ENCODE results near the gene SLC24A3.

Gene SLC24A3

DNA sequence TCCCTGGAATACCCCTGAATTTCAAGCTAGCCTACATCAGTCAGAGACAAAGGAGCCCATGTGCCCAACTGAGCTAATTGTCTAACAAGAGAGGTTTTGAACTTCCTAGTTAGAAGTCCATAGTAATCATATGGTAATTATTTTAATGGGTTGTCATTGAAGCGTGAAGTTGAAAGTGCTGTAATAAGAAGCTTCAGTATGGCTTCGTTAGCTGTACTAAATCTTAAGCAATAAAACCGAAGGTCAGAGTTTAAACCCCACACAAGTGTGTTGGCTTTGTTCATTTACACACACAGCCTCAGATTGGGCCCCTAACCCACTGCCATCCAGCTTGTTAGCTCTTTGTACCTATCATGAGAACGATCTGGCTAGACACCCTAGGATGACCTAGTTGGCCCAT is 350.0 kb downstream of the SLC24A3 start:
- no peak for DNase-seq

DNA sequence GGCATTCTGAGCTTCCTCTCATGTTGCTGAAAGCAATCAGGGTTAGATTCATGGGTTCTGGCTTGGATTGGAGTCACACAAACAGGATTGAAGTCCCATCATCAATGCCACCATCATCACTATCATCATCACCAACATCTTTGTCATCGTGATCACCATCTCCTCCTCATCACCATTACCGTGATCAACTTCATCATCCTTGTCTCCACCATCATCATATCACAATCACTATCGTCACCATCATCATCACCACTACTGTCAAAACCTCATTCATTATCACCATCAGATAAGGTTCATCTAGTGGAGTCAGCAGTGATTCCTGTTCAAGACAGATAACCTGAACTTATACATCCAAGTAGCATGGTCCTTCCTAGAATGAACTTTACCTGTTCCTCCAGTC is 351.8 kb downstream of the SLC24A3 start:
- DNase-seq = no peak

DNA sequence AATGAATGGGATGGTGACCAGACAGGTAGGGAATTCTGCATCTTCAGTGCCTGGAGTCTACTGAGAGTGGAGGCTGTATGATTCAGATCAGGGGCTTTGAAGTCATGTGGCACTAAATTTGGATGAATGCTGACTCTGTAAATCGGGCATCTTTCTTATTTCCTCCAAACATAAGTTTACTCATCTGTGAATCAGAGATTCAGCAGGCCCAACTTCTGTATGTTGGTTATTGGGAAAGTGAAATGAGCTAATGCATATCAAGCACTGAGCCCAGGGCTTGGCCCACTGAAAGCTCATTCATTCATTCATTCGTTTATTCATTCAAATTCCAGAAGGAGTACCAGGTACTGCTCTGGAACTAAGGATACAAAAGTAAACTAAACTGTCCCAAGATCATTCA is 353.3 kb downstream of the SLC24A3 start:
- no peak for DNase-seq

DNA sequence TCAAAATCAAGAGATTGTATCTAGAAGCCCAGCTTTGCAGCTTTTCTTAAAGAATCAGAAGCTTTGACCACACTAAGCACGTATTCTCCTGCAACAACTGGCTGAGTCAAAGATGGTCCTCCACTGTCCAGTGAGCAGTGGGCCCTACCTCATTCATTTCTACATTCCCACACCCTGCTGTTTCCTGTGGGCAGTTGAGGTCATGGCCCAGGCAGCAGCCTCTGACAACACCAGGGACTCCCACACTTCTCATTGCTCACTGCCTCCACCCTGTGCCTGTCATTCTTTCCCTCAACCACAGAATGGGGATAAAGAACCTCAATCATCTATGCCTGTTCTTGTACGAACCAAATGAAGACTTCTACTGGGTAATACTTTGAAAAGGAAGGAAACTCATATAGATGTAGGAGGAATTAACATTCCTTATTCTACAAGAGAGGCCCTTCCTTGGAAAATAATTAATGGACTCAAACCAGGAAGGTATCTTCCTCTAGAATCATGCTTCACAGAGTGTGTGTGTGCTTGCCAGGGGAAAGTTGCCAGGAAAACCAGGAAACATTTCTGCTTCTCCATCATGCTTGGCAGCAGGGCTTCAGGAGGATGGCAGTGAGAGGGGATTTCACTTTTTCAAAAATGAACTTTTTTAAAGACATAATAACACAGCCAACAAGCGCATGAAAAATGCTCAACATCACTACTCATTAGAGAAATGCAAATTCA is 353.9 kb downstream of the SLC24A3 start:
- DNase-seq = no peak

DNA sequence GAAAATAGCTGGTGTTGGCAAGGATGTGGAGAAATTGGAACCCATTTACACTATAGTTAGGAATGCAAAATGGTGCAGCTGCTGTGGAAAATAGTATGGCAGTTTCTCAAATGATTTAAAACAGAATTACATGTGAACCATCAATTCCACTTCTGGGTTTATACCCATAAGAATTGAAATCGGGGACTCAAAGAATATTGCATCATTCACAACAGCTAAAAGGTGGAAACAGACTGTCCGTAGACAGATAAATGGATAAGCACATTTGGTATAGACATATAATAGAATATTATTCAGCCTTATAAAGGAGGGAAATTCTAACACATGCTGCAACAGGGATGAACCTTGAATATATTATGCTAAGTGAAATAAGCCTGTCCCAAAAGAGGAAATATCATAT is 355.7 kb downstream of the SLC24A3 start:
- DNase-seq = no peak

DNA sequence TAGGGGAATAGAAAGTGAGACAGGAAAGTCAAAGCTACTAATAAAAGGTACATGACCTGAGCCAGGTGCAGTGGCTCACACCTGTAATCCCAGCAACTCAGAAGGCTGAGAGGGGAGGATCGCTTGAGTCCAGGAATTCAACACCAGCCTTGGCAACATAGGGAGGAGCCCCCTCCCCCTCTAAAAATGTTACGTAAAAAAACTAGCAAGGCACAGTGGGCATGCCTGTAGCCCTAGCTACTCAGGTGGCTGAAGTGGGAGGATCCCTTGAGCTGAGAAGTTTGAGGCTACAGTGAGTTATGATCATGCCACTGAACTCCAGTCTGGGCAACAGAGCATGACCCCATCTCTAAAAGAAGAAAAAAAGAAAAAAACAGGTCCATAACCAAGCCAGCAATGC is 359.6 kb downstream of the SLC24A3 start:
- DNase-seq = no peak

DNA sequence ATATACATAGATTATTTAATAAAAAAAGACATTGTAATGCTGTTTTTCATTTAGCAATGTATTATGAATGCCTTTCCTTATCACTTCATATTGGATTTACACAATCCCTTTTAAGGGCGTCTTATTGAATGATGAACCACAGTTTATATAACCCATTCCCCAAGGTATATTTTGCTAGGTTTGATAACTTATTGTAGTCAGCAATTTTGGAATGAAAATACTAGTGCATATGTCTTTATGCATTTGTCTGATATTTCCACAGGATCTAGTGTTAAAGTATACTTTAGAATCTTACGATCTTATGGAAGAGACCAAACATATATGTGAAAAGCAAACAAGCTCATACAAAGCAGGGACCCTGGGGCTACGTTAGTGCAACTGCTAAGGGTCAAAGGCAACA is 365.2 kb downstream of the SLC24A3 start:
- no peak for DNase-seq

DNA sequence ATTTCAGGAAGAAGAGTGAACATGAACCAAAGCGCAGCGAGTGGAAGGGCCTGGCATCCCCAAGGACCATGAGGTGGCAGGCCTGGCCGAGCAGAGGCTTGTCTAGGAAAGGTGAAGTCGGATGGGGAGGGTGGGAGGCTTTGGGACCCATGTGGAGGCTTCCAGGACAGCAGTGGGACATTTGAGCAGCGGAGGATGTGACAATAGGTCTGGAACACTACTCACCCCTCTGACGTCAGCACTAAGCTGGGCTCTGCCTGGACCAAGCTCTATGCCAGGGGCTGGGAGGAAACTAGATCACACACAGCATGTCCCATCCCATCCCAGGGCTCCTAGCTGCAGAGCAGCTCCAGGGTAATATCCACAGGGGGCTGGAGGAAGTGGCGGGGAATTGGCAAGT is 370.3 kb downstream of the SLC24A3 start:
- DNase-seq = no peak

DNA sequence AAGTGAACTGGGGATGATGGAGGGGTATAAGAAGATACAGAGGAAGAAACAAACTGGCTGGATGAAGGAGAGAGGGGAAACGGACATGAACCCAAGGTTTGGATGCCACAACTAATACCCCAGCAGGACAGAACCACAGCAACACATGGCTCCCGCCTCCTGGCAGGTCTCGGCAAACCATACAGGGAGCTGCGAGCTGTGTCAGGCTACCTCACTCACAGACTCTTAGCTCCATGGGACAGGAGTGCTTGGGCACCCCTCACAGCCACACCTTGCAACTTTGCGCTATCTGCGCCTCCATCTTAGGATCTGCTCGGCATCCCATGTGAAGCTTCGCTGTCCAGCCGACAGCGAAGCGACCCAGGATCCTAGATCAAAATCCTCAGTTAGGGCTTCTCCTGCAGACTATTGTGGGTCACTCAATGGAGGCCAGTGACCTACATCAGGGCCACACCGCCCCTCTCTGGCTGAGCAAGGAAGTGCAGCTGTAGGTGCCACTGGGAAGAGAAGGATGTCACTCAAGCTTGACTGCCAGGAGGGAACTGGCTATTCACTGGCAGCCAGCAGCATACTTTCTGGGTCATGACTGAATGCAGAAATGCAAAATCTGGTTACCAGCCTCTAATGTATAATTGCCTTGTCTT is 371.2 kb downstream of the SLC24A3 start:
- no peak for DNase-seq

DNA sequence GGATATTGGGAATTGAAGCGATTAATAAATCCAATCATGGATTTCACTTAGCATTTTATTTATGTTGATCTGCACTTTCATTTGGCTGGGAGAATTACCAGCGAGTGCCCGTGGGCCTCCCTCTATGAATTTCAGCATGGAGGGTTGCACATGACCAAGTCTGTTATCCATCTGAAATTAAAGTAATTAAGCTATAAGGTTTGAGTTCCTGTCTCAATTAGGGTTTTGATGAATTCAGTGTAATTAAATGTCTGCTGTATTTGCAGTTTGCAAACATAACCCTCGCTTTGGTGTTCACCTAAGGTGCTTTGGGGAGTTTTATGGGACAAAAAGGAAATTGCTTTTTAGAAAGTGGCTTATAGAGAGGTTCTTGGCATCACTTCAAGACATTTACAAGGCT is 375.8 kb downstream of the SLC24A3 start:
- DNase-seq = no peak

DNA sequence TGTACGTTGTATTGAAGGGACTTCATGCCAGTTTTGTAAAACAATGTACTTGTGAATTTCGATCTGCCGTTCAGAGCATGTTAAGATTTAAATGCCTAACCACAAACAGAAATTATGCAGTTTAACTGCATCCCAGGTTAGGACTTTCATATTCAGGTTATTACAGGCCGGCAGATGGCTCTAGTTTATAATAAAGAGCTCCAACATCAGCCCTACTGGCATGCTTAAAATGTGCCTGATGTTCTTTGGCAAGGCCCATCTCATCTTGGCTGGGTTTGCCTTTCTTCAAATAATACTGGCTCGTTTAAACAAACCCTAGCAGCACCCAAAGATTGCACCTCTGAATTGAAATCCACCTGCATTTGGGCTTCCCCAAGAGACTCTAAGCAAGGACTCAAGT is 376.3 kb downstream of the SLC24A3 start:
- no peak for DNase-seq

DNA sequence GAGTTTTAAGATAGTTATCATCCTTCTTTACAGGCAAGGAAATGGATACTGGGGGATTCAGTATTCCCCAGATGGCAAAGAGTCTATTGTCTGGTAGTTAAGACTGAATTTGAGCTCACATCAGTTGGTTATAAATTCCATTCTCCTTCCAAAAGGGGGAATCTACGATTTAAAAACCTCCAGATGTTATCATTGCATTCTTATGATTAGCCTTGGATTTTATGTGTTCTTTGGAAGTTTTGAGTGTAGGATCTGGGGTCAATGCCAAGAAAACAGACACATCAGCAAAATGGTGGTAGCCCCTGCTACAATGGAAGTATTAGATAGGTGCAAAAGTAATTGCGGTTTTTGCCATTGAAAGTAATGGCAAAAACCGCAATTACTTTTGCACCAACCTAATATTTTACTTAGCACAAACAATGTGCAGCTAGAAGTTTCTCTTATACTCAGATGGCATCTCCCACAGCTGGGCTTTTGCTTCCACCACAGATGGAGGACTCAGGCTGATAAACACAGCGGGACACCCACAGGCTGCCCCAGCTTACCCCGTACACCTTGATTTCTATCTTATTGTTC is 377.4 kb downstream of the SLC24A3 start:
- DNase-seq = no peak

DNA sequence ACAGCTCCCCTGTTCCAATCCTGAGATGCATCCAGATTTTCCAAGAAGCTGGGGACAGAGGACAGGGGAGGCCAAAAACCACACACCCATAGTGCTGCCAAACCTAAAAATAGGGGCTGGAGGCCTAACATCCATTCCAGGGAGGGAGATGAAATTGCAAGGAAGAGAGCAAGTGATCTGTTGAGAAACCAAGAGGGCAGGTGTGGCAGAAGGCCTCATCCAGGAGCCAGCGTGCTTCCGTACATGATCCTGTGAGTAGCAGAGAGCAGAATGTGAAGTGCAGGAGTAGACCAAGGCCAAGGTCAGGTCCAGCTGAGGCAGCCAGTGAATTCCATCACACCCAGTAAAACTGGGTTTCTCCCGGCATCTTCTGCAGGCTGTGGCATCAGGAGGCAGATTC is 377.9 kb downstream of the SLC24A3 start:
- no peak for DNase-seq

DNA sequence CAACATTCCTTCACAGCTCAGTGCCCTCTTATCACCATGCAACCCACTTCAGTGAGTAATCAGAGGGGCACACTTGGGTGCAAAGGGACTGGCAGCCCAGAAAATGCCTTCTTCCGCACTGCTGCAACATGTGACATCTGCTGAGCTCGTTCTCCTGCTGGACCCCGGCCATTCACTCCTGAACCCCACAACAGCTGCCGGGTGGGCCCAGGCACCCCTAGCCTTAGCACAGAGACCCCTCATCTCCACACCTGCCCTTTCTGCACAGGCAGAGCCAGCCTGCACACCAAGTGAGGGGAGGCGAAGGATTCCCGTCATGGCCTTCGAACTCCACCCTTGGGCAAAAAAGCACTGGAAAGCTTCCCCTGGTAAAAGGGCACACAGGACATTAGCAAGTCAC is 381.3 kb downstream of the SLC24A3 start:
- no peak for DNase-seq

DNA sequence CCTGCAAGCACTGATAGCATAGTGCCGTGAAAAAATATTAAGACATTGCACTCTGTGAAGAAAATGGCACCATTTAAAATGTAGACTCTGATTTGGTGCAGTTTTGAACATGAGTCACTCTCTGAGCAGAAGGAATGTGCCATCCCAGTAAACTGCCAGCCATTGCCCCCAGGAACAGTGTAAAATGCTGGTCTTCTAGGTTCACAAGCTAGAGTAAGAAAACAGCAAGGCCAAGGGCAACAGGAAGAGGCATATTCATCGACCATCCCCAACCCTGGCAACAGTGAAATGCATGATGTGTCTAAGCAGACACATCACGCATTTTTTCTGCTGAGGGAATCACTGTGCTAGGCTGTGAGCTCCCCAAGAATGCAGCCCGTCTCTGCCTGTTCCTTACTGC is 382.5 kb downstream of the SLC24A3 start:
- no peak for DNase-seq

DNA sequence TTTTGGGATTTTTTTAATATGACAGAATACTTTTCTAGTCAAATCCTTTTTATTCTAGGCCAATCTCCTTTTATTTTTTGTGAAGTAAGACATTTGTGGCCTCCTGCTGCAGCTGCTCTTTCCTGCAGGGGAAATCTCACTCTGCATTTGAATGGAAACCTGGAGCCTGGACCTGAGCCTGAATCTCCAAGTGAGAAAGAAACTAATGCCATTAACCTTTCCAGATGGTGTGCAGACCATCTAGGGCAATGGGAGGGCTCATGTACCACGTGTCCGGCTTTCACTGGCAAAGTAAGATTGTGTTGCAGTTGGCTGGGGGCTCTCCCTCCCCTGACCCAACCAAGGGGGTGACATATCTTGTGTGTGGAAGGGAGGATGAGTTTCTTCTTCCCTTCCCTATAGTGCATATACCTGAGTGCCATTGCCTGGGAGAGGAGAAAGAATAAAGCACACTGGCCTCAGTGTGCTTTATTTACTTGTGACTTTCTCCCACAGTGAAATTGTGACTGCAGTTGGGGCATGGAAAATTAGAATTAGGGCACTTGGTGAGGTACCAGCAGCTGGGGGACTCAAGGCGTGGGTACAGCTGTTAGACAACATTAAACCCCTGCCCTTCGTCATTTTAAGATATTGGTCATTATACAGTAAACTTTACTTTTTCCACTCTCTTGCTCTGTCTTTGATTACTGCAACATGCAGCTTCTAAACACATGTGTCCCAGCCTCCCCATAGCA is 385.8 kb downstream of the SLC24A3 start:
- no peak for DNase-seq

DNA sequence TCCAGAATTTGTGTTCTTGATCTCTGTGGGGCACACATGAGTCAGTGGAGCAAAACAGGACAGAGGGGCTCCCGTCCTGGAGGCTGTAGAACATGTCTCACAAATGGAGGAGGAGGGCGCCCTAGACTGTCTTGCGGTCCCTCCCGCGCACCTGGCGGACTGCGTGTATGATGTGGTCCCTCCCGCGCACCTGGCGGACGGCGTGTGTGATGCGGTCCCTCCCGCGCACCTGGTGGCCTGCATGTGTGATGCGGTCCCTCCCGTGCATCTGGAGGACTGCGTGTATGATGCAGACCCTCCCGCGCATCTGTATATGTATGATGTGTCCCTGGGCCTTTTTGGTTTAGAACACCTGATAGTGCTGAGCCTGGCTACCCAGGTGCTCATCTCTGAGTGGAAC is 386.8 kb downstream of the SLC24A3 start:
- DNase-seq = no peak

DNA sequence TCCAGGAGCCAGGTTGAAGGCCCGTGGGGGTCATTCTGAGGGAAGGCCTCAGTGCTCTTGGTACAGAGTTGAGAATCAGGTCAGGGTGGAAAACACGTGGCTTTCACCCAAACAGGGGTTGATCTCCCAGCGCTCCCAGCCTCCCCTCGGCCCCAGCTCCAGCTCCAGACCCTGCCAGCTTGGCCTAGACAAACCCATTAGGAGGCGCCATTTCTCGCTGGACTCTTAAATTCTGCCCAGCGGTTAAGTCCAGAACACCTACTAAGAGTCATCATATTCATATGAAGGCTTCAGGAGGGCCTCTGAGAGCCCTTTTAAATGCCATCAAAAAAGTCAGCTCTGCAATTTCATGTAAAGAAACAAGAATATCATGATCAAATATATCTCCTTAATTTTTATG is 387.6 kb downstream of the SLC24A3 start:
- DNase-seq = no peak

DNA sequence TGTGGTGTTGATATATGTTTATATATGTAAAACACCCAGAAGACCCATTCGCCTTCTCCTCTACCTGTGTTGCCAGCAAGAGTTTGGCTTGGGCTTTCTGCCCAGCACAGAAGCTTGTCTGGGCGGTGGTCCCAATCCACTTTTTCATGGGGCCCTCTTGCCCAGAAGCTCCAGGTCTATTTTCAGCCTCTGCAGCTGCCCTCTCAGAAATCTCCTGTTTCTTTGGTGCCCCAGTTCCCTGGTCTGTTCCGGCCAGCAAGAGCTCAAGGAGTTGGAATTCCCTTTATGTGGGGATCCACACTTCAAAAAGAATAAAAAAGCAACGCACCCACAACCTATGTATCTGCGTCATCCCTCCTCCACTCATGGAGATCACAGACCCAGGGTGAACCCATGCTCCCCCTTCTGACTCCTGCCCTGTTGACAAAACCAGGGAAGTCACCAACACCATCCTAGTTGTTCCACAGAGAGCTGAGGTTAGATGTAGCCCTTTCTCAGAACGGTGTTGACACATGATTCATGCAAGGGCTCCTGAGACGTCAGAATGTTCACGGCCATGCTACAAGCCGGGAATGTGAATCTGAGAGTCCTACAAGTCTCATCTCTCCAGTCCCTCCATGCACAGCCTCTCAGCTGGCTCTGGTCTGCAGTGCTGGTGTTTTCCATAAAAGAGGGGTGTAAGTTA is 388.8 kb downstream of the SLC24A3 start:
- no peak for DNase-seq

DNA sequence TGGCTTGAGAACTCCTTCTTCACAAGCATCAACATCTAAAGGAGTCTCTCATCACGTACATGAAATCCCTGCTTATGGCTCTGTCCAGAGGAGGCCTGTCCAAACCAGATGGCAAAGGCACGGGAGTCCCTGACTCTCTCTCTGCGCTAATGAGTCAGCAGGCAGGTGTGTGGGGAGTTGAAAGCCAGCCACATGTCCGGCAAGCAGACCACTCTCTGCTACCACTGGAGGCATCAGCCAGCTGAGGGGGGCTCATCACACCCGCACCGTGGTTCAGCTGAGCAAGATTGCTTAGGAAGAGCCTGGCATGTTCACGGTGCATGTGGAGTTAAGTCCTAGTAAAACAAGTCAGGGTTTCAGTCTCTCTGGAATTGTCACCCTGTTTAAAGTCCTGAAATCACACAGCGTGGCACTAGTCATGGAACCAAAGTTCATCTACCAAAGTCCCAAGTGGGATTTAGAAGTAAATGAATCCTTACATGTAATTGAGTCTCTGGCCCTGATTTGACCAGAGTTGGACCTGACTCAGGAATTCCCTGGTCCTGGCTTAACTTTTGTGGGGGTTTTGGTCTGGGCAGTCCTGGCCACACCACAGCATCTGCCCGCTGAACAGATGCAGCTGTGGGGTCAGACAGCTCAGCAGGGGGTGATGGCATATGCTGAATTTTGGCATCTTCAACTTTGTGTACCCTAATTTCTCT is 390.4 kb downstream of the SLC24A3 start:
- no peak for DNase-seq

DNA sequence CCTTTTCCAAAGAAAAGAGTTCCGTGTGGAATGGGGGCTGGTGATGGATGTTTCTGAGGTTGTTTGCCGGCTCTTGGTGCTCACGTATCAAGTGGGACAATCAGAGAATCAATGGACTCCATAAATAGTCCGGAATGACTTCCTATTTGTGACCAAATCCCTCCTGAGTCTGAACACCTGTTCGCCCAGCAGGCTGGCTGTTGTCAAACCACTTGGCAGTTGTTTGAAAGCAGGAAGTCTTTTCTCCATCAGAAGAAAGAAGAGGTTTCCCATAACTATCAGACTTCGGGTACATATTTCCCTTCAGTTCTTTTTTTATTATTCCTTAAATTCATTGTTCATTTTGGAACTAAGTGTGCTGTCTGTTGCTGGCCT is 390.9 kb downstream of the SLC24A3 start:
- no peak for DNase-seq

DNA sequence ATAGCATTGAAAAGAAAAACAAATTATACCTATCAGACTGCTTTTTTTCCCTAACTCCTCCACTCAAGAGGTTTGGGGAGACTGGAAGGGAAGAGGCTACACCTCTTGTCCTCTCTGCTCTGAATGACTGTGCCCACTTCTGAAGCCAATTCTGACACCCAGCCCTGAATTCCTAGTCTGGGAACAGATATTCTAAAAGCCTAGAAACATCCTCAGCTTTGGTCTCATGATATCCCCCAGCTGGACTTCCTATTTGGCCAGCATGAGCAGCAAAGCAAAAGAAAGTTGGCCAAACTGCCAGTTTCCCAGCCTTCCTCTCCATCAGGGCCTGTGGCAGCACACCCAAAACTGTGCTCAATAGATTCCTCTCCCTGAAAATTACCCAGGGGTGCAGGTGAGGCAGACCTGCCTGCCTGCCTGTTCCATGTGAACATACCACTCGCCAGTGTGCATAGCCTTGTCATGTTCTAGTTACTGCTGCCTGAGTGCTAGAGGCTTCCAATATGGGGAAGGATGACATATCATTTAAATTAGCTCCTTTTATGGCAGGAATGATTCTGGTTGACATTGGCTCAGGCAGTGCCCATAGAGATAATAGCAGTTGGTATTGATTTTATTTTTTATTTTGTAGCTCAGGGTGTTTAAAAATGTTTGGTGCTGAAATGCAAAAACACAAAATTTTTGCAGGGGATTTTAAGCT is 393.5 kb downstream of the SLC24A3 start:
- DNase-seq = no peak
